Stimulated activated CD4-positive, alpha-beta T cell treated with anti-CD3 and anti-CD28 coated beads, Interleukin-1b, Interleukin-23, amount 100 ng/mL, for 48 hours (primary cell): ENCODE measurements around the gene RRP15.
A peak's percentile ranks its signal among the peaks of the same experiment; 100 is the strongest.

Experiments used
- DNase-seq: peaks from one replicate; pipeline ENCODE4 v3.0.0-alpha.2; 2020

Gene RRP15

GRCh38 chr1:218344814-218345672 is 60.0 kb downstream of the RRP15 start, which contains the start of gene TGFB2:
TGFB2 (plus strand) TSS chr1:218345336; CDS start chr1:218346702, 1,366 bp downstream.
- DNase-seq: no peak

- DNase-seq: peak; percentile 13
These were observed 60.7 kb downstream of the RRP15 start for GRCh38 chr1:218345673-218346390.

- no peak for DNase-seq
These were observed 61.5 kb downstream of the RRP15 start for GRCh38 chr1:218346391-218347204.

- no peak for DNase-seq
These were observed 62.2 kb downstream of the RRP15 start for GRCh38 chr1:218347336-218347722.

GRCh38 chr1:218347723-218348627 is 62.9 kb downstream of the RRP15 start:
- no peak for DNase-seq

GRCh38 chr1:218348628-218349071 is 63.6 kb downstream of the RRP15 start:
- DNase-seq: no peak

- no peak for DNase-seq
These were observed 64.4 kb downstream of the RRP15 start for GRCh38 chr1:218349348-218350034.

GRCh38 chr1:218350035-218350525 is 65.0 kb downstream of the RRP15 start:
- DNase-seq: no peak

GRCh38 chr1:218350801-218351266 is 65.7 kb downstream of the RRP15 start:
- DNase-seq: no peak

- peak; percentile 13 for DNase-seq
These were observed 66.4 kb downstream of the RRP15 start for GRCh38 chr1:218351391-218352074.

GRCh38 chr1:218352075-218352438 is 67.0 kb downstream of the RRP15 start:
- no peak for DNase-seq

GRCh38 chr1:218353656-218354055 is 68.6 kb downstream of the RRP15 start:
- no peak for DNase-seq

GRCh38 chr1:218355278-218355677 is 70.2 kb downstream of the RRP15 start:
- no peak for DNase-seq

GRCh38 chr1:218357211-218357892 is 72.3 kb downstream of the RRP15 start:
- DNase-seq: no peak

- DNase-seq: no peak
These were observed 72.8 kb downstream of the RRP15 start for GRCh38 chr1:218357893-218358232.

- no peak for DNase-seq
These were observed 76.4 kb downstream of the RRP15 start for GRCh38 chr1:218361298-218362065.

- DNase-seq: no peak
These were observed 77.5 kb downstream of the RRP15 start for GRCh38 chr1:218362418-218363076.

- DNase-seq: no peak
These were observed 78.0 kb downstream of the RRP15 start for GRCh38 chr1:218363141-218363540.
